Measurements from ENCODE around the gene RPS26. TPM values are rescaled to one million over a fixed set of nuclear protein-coding genes. Genes with fewer than 3 reads are reported as not detected.

The RPS26 gene
- total and polyA plus RNA-seq, 9 of the 15 experiments (the other 6 are each of a cell fraction or from before 2014, with no cell fraction given) = 70.2 to 1,589 (median 852) TPM

GRCh38 chr12:56041552-56042429 lies at the start of gene RPS26 (continued):
- TF ChIP-seq, protein P1, sequence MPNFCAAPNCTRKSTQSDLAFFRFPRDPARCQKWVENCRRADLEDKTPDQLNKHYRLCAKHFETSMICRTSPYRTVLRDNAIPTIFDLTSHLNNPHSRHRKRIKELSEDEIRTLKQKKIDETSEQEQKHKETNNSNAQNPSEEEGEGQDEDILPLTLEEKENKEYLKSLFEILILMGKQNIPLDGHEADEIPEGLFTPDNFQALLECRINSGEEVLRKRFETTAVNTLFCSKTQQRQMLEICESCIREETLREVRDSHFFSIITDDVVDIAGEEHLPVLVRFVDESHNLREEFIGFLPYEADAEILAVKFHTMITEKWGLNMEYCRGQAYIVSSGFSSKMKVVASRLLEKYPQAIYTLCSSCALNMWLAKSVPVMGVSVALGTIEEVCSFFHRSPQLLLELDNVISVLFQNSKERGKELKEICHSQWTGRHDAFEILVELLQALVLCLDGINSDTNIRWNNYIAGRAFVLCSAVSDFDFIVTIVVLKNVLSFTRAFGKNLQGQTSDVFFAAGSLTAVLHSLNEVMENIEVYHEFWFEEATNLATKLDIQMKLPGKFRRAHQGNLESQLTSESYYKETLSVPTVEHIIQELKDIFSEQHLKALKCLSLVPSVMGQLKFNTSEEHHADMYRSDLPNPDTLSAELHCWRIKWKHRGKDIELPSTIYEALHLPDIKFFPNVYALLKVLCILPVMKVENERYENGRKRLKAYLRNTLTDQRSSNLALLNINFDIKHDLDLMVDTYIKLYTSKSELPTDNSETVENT (CRISPR knock-in tag; IDR thresholded peaks at IDR 0.05) = 0 out of 2 replicates have a peak, but pooled peaks have one; percentile 34
- peak; percentile 94 for TF ChIP-seq MTA1 (IDR thresholded peaks at IDR 0.05; ENCODE audit: borderline replicate concordance)
- TF ChIP-seq SNAPC5 (CRISPR knock-in tag; IDR thresholded peaks at IDR 0.05) = no peak
- no peak for TF ChIP-seq ZNF408 (CRISPR knock-in tag; IDR thresholded peaks at IDR 0.05; ENCODE audit: low read depth)
- TF ChIP-seq FOXJ3 (CRISPR knock-in tag; IDR thresholded peaks at IDR 0.05) = no peak
- no peak for TF ChIP-seq ZNF668 (CRISPR knock-in tag; IDR thresholded peaks at IDR 0.05)
- peak in 1 of 2 experiments; percentile 91; a peak in 2 of 4 replicates for TF ChIP-seq KDM4B (IDR thresholded peaks at IDR 0.05; ENCODE audit: borderline replicate concordance in 2 of 2, low read depth in 1 of 2)
- no peak for TF ChIP-seq ZBTB5 (IDR thresholded peaks at IDR 0.05)
- TF ChIP-seq ZNF583 (CRISPR knock-in tag; IDR thresholded peaks at IDR 0.05) = no peak
- no peak for TF ChIP-seq HIVEP1 (CRISPR knock-in tag; IDR thresholded peaks at IDR 0.05)
- TF ChIP-seq ZNF655 (CRISPR knock-in tag; IDR thresholded peaks at IDR 0.05) = no peak
- TF ChIP-seq, protein P2, sequence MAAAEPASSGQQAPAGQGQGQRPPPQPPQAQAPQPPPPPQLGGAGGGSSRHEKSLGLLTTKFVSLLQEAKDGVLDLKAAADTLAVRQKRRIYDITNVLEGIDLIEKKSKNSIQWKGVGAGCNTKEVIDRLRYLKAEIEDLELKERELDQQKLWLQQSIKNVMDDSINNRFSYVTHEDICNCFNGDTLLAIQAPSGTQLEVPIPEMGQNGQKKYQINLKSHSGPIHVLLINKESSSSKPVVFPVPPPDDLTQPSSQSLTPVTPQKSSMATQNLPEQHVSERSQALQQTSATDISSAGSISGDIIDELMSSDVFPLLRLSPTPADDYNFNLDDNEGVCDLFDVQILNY (CRISPR knock-in tag; IDR thresholded peaks at IDR 0.05) = peak; percentile 64; the same call in 1 of the 2 replicates
